H1 (cell line): ENCODE results near the gene COL17A1. TPM values are rescaled to one million over a fixed set of nuclear protein-coding genes. Genes with fewer than 3 reads are reported as not detected.

Experiments used
- BACH1 ChIP-seq: IDR thresholded peaks from 2 replicates; pipeline ENCODE4 v1.6.1; 2012; ENCODE audit warnings: low read length, improper control_type of control experiment
- BCL11A ChIP-seq, 2 experiments: IDR thresholded peaks; one replicate each; pipeline ENCODE4 v1.6.1; 2011; ENCODE audit warnings: low read depth in 2 of 2, low read length in 2 of 2, mild to moderate bottlenecking in 2 of 2
- CEBPB ChIP-seq: IDR thresholded peaks from 2 replicates; pipeline ENCODE4 v1.6.1; 2012; ENCODE audit warnings: low read depth, low read length
- CHD1 ChIP-seq: IDR thresholded peaks from 2 replicates; pipeline ENCODE4 v1.6.1; 2012; ENCODE audit warnings: low read depth, low read length, improper control_type of control experiment
- polyA plus RNA-seq, 7 experiments: library from polyadenylated mRNA; depleted of rRNA in 3 of 7; stranded (reverse) in 5 of 7; unstranded in 2 of 7; fragments of >200 nt in 5 of 7; fragments of 200-250 nt in 2 of 7; gene quantifications; 1 replicate in 5 of 7; 2 replicates in 1 of 7; 4 replicates in 1 of 7; pipeline versions ENCODE4 v1.2.1 to v1.2.3, GENCODE V29; 2011 to 2013; ENCODE audit warnings: missing spikeins in 2 of 7, mixed read lengths in 2 of 7
- total RNA-seq: library from RNA; stranded (reverse); fragmentation: NEBNext Ultra II Directional; extraction: Animal tissue kit (Norgen Biotek cat#: 25700); gene quantifications from 2 replicates; pipeline ENCODE4 v1.2.1, GENCODE V29; 2021

The COL17A1 gene
- total and polyA plus RNA-seq, 2 of the 8 experiments (the other 6 are each of a cell fraction or from before 2014, with no cell fraction given), result 0.35 to 0.37 TPM

GRCh38 chr10:104028146-104028545 lies 57.5 kb downstream of the COL17A1 start (continued):
- no peak for TF ChIP-seq BACH1
- TF ChIP-seq BCL11A (IDR thresholded peaks at IDR 0.05; ENCODE audit: low read depth in 2 of 2, low read length in 2 of 2), result no peak
- TF ChIP-seq CEBPB, result no peak
- no peak for TF ChIP-seq CHD1
